GM12801 (cell line): Measurements from ENCODE around the gene SYVN1.

Experiments used
- CTCF ChIP-seq: IDR thresholded peaks from one replicate; pipeline ENCODE4 v1.5.1; 2011; ENCODE audit warnings: control low read depth; ENCODE audit not compliant: insufficient read length; ENCODE audit errors: extremely low read depth

The SYVN1 gene

GRCh38 chr11:65159012-65159411 lies 24.7 kb upstream of the SYVN1 start:
- no peak for TF ChIP-seq CTCF

GRCh38 chr11:65157336-65157735 lies 23.0 kb upstream of the SYVN1 start:
- TF ChIP-seq CTCF = no peak

GRCh38 chr11:65156926-65157325 lies 22.6 kb upstream of the SYVN1 start:
- TF ChIP-seq CTCF = no peak

GRCh38 chr11:65156256-65156655 lies 21.9 kb upstream of the SYVN1 start:
- TF ChIP-seq CTCF = no peak

- no peak for TF ChIP-seq CTCF
These were observed 17.8 kb upstream of the SYVN1 start for GRCh38 chr11:65152122-65152521.

GRCh38 chr11:65151331-65151899 lies 17.1 kb upstream of the SYVN1 start:
- TF ChIP-seq CTCF = no peak

- TF ChIP-seq CTCF = no peak
These were observed 16.4 kb upstream of the SYVN1 start for GRCh38 chr11:65150509-65151299.
